Loucy (cell line): ENCODE measurements around the gene AP2A1.

Source experiments
- EZH2phosphoT487 ChIP-seq: fragments of 200-600 bp; IDR thresholded peaks from 2 replicates; pipeline ENCODE4 v1.6.1; 2018; ENCODE audit warnings: antibody characterized with exemption, mild to moderate bottlenecking, moderate library complexity, borderline replicate concordance
- TF ChIP-seq, protein P1 (sequence below): fragments of 200-600 bp; sonication (generic); conservative IDR thresholded peaks from 2 replicates; pipeline ENCODE4 v1.5.1; 2014; ENCODE audit warnings: mild to moderate bottlenecking, antibody characterized with exemption, low read length

DNA sequence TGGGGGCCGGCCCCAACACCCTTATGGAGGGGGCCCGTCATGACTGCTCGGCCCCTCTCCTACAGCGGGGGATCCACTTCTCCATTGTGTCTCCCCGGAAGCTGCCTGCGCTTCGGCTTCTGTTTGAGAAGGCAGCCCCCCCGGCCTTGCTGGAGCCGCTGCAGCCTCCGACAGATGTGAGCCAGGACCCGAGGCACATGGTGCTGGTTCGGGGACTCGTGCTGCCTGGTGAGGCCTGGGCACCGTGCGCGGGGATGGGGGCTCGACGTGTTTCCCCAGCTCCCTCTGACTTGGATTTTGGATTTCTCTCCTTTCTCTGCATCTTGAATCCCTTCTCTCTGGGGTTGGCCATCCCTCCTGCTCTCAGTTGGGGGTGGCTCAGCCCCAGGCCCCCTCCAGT, 62.9 kb downstream of the AP2A1 start:
- TF ChIP-seq, protein P1, sequence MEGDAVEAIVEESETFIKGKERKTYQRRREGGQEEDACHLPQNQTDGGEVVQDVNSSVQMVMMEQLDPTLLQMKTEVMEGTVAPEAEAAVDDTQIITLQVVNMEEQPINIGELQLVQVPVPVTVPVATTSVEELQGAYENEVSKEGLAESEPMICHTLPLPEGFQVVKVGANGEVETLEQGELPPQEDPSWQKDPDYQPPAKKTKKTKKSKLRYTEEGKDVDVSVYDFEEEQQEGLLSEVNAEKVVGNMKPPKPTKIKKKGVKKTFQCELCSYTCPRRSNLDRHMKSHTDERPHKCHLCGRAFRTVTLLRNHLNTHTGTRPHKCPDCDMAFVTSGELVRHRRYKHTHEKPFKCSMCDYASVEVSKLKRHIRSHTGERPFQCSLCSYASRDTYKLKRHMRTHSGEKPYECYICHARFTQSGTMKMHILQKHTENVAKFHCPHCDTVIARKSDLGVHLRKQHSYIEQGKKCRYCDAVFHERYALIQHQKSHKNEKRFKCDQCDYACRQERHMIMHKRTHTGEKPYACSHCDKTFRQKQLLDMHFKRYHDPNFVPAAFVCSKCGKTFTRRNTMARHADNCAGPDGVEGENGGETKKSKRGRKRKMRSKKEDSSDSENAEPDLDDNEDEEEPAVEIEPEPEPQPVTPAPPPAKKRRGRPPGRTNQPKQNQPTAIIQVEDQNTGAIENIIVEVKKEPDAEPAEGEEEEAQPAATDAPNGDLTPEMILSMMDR, result no peak
- no peak for TF ChIP-seq EZH2phosphoT487
